HG02623 (cell line): ENCODE data around the gene ZBTB4.

Experiments
- ATAC-seq: cut with Tn5 transposase; IDR thresholded peaks from one replicate; pipeline ENCODE4 v1.9.1; 2021; ENCODE audit warnings: moderate library complexity; ENCODE audit not compliant: unreplicated experiment

Gene ZBTB4

DNA sequence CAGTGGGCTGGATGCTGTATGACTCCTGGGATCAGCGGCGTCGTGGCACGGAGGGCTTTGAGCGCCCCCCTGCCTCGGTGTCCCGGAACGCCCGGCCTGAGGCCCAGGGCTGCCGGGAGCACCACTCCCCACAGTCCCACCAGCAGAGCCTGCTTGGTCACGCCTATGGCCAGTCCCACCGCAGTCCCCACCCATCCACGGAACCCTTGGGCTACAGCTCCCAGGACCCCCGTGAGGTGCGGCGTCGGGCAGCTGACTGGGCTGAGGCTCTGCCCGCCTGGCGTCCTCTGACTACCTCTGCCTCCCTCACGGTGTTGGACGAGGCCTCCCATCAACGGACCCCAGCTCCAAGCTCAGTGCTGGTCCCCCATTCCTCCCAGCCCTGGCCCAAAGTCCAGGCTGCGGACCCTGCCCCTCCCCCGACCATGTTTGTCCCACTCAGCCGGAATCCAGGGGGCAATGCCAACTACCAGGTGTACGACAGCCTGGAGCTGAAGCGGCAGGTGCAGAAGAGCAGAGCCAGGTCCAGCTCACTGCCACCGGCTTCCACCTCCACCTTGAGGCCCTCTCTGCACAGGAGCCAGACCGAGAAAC, 52.4 kb downstream of the ZBTB4 start:
- no peak for ATAC-seq

DNA sequence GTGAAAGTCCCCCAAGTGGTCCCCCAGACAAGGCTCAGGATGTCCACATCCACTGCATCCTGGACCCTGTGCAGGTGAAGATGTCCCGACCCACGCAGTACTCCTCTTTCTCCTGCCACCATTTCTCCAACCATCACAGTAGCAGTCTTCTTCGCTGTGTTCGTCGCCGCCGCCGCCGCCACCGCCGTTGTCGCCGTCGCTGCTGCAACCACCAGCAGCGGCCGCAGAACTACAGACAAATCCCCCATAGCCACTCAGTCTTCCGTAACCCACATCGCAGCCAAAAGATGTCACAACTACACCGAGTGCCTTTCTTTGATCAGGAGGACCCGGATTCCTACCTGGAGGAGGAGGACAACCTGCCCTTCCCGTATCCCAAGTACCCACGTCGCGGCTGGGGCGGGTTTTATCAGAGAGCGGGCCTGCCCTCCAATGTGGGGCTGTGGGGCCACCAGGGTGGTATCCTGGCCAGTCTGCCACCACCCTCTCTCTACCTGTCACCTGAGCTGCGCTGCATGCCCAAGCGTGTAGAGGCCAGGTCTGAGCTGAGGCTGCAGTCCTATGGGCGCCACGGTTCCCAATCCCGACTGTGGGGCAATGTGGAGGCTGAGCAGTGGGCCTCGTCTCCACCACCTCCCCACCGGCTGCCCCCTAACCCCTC, 53.1 kb downstream of the ZBTB4 start:
- ATAC-seq, result no peak

DNA sequence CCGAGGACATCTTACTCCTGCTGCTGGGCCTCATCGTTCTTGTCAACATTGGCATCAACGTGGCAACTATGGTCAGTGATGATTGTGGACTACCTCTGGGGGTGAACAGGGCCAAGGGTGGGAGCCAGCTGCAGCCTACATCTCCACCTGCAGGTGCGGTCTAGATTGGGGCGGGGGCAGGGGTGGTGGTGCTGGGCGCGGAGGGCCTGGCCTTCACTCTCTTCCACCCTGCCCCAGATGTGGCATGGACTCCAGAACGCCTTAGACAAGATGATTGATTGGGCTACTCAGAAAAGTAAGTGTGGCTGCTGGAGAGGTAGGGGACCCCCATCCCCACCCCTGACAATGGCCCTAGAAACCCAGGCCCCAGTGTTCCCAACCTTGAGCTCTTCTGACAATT, 53.7 kb downstream of the ZBTB4 start:
- no peak for ATAC-seq

DNA sequence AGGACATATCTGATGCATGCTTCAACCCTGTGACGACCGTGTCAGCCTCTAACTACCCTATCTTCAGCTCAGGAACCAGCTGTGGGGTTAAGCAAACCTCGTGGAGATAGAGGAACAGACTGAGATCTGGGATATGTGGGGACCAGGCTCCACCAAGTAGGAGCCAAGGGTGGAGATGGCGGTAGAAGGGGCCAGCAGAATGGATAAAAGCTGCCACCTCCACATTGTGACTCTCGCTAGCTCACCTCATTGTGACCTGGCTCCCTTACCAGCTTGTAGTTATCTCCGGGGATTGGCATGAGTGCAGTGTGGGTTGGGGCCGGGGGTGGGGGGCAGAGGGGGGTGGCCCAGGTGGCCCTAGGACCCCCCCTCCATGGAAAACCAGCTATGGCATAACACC, 54.1 kb downstream of the ZBTB4 start, which contains the start of gene SPEM2:
Gene SPEM2, plus strand, starts transcription at position 301 of the 400 bp plus-strand sequence. Its CDS starts 73 bp downstream, at position 374.
- ATAC-seq, result no peak

DNA sequence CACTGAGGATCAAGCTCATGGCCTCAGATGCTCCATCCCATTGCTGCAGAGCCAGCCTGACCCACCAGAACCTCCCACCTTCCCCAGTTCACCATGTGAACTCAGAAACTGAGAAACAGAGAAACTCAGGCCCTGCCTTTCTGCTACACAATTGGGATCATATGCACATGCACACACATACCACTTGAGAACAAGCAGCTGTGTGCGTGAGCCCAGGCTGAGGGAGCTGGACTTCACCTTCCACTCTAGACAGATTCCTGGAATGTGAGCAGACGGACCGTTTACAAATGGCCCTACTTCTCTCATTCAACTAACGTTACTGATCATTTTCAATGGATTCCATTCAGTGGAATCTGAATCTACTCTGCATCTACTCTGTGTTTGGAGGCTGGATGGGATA, 55.8 kb downstream of the ZBTB4 start:
- no peak for ATAC-seq

DNA sequence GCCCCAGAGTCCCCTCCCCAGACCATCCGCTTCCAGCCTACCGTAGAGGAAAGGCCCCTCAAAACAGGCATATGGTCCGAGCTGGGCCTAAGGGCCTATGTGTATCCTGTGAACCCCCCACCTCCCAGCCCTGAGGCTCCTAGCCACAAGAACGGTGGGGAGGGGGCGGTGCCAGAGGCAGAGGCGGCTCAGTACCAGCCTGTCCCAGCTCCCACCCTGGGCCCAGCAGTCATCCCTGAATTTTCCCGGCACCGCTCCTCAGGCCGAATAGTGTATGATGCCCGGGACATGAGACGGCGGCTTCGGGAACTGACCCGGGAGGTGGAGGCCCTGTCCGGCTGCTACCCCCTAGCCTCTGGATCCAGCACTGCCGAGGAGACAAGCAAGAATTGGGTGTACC, 58.2 kb downstream of the ZBTB4 start:
- no peak for ATAC-seq

DNA sequence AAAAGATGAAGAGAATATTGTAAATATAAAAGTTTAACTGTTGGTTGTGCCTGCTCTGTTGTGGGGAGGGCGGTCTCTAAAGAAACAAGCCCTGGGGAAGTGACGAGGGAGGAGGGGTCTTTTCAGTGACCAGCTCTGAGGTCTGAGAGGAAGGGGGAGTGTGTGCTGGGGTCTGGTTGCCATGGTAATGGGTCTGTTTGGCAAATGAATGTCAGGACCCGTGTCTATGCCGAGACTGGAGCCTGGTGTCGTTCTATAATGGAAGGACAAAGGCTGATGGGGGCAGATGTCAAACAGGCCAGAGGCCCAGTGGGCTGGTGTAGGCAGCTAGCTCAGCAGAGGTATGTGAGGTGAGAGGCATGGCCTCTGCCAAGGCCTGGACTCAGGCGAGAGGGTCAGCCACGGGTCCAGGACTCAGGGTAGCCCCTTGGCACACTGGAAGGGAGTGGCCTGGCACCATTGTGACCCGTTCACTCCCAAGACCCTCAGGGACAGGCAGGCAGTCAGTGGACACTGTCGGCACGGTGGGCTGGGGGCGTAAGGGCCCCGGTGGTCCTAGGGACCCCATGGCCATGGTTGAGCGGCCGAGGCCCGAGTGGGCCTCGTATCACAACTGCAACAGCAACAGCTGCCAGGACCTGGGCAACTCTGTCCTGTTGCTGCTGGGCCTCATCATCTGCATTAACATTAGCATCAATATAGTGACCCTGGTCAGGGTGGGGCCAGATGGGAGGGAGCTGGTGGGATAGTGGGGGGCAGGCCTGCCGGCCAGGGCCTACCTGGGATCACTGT, 59.4 kb downstream of the ZBTB4 start, which contains the start of gene SPEM1:
Gene SPEM1, plus strand, starts transcription at position 506 of the 792 bp plus-strand sequence. Its CDS starts 61 bp downstream, at position 567.
- ATAC-seq, result no peak

DNA sequence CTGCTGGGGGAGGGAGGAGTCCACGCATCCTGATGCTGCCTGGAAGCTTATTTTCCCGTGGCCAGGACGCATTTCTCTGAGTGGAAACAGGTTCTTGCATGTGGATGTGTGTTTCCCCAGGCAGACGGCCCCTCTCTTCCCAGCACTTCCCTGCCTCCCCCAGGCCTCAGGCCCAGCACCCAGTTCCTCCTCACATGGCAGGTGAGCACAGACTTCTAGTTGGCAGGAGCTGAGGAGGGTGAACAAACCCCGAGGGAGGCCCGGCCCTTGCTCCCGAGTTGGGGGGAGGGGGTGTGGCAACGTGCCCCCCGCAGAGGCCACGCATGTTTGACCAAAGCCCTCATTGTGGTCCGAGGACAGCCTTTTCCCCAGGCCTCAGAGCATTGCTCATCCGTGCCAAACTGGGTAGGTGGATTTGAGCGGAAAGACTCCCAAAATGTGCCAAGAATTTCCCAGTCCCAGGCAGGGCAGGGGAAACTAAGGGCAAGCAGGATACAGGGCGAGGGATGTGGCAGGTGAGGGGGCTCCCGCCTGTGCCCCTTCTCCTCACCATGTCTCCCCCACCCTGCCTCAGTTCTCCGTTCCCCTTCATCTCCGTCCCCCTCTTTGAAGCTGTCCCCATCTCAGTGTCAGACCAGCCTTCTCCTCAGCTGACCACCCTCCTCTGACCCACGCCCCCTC, 60.8 kb downstream of the ZBTB4 start:
- ATAC-seq, result no peak

DNA sequence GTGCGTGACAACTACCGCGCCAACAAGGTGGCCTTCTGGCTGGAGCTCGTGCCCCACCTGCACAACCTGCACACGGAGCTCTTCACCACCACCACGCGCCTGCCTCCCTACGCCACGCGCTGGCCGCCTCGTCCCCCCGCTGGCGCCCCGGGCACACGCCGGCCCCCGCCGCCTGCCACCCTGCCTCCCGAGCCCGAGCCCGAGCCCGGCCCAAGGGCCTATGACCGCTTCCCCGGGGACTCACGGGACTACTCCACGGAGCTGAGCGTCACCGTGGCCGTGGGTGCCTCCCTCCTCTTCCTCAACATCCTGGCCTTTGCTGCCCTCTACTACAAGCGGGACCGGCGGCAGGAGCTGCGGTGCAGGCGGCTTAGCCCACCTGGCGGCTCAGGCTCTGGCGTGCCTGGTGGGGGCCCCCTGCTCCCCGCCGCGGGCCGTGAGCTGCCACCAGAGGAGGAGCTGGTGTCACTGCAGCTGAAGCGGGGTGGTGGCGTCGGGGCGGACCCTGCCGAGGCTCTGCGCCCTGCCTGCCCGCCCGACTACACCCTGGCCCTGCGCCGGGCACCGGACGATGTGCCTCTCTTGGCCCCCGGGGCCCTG, 62.3 kb downstream of the ZBTB4 start:
- no peak for ATAC-seq

DNA sequence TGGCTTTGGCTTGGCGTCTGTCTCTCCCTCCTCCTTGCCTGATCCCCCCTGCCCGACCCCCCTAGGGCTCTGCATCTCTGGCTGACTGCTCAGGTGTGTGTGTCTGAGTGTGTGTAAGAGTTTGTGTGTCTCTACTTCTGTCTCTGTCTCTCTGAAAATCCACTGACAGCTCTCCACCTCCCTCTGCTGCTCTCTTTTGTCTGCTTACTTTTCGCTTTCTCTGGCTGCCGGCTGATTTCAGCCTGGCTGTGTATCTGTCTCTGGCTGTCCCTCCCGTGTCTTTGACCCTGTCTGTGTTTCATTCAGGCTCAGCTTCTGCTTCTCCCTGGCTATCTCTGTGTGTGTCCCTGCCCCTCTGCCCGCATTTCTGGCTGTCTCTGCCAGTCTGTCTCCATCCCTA, 63.1 kb downstream of the ZBTB4 start:
- no peak for ATAC-seq

DNA sequence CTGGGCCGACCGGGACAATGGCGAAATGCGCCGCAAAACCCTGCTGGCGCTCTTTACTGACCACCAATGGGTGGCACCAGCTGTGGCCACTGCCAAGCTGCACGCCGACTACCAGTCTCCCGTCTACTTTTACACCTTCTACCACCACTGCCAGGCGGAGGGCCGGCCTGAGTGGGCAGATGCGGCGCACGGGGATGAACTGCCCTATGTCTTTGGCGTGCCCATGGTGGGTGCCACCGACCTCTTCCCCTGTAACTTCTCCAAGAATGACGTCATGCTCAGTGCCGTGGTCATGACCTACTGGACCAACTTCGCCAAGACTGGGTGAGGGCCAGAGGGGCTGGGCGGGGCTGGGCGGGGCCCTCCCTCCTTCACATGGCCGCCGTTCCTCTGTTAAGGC, 63.6 kb downstream of the ZBTB4 start:
- no peak for ATAC-seq

DNA sequence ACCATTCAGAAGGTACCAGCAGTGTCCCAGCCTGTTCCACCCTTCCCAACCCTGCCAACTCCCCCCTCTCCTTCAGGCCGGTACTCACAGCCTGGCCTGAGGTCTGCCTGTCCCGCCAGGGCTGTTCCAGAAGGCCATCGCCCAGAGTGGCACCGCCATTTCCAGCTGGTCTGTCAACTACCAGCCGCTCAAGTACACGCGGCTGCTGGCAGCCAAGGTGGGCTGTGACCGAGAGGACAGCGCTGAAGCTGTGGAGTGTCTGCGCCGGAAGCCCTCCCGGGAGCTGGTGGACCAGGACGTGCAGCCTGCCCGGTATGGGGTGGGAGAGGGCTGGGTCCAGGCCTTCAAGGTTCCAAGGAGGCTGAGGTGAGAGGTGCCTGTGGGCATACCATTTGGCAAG, 64.6 kb downstream of the ZBTB4 start:
- no peak for ATAC-seq

DNA sequence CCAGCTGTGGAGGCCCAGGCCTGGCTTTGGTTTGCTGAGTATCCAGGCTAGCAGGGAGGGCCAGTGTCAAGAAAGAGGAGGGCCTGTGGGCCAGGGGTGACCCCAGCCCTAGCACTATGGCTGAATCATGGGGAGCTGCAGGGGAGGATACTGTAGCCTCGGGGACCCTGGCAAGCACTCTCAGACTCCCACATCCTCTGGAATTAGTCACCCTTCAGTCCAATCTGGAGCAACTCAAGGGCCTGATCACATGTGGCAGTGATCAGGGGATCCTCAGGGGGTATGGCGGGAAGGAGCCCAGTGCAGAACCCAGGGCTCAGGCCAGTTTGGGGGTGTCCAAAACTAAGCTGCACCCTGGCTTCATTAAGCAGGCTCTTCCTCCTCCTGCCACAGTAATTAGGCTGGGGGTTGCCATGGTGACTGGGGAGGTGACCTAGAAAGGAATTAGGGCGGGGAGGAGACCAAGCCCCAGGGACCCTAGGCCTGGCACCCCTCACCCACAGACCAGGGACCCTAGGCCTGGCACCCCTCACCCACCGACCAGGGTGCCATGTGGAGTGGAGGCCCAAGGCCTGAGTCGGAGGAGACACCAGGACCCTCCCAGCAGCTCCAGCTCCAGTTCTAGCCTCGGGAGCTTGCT, 66.0 kb downstream of the ZBTB4 start:
- no peak for ATAC-seq

DNA sequence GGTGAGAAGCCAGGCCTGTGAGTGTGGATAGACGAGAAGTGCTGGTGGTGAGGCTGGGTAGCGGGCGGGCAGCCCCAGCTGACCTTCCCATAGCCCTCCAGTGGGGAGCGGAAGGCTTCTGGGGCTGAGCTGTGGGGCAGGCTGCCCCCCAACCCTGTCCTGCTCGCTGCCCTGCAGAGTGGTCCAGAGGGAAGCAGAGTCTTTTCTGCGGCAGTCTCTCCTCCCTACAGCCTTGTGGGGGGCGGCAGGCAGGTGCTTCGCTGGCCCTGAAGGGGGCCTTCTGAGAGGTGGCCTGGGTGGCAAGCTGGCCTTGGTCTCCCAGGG, 68.0 kb downstream of the ZBTB4 start:
- no peak for ATAC-seq

DNA sequence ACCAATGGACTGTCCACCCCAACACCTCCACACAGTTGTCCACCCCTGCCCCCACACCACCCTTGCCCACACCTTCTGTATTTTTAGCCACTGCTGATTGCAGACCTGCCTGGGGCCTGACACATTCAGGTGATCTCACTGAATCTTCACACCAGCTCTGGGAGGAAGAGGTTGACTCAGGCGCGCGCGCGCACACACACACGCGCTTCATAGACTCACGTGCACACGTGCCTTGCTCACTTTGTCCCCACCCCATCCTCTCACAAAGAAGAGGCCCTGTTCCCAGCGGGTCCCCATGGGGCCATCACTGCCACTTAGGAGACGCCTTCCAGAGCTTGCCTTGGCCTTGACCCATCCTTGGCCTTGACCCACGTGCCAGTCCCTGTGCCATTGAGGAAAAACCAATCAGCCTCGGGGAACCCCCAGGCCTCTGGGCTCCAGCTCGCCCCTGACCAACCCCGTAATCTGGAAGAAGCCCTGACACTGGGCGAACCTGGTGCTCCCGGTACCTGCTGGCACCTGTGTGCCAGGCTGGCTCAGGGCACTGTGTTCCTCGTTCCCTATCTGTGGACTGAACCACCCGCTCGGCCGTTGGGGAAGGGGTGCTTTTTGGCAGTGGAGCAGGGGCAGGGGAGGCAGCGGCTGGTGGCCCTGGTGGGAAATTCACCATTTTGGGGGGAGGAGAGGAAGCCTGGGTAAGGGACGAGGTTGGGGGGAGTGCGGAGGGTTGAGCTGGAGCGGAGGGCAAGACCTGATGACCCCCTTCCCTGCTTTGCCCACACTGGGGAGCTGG, 68.6 kb downstream of the ZBTB4 start:
- no peak for ATAC-seq

DNA sequence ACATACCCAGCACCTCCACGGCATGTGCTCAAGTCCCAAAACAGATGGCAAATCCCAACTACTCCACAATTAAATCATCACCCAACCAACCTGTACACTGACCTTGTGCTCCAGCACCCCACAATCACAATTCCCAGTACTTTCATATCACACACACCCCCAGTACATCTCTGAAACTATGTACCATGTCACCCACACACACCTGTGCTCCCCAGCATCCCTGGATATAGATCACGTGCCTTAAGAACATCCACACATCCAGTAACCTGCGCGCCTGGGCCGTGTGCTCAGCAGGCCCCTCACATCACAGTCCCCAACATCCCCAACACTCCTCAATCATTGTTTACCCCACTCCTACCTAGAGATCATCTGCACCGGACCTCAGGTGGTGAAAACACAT, 69.7 kb downstream of the ZBTB4 start:
- no peak for ATAC-seq
